Retina (tissue), 1 donor: ENCODE results near the gene ORM2.
A peak's percentile ranks its signal among the peaks of the same experiment; 100 is the strongest.
"Not testable (repeated sequence)": the region's sequence is repeated elsewhere in the genome, so short reads cannot be mapped to it uniquely, and the experiment has no call there.

ENCODE experiments used
- DNase-seq: peaks from one replicate; pipeline ENCODE4 v3.0.0-alpha.2; 2016

The ORM2 gene

DNA sequence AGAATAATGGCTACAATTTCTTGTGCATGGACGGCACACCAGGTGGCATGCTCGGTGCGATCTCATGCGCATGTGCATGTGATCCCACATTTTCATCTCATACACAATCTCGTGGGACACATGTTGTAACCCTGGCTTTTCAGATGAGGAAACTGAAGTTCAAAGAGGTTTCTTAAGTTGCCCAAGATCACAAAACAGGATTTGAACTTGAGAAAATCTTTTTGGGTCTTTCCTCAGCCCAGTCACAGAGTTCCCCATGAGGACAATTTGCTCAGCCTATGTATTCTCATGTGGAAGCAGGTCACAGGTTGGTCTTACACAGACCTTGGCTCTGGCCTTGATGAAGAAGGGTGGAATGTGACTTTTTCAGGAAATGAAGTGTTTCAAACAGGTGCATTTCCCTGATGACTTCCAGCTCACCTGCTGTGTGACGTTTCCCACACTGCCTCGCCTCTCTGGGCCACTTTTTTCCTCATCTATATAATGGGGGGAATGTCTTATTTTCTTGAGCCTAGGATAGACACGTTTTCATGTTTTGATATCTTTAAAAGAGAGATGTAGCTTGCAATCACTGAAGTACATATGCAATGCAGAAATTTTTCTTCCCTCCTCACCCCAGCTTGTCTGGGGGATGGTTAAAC, 13.8 kb upstream of the ORM2 start:
- no peak for DNase-seq

DNA sequence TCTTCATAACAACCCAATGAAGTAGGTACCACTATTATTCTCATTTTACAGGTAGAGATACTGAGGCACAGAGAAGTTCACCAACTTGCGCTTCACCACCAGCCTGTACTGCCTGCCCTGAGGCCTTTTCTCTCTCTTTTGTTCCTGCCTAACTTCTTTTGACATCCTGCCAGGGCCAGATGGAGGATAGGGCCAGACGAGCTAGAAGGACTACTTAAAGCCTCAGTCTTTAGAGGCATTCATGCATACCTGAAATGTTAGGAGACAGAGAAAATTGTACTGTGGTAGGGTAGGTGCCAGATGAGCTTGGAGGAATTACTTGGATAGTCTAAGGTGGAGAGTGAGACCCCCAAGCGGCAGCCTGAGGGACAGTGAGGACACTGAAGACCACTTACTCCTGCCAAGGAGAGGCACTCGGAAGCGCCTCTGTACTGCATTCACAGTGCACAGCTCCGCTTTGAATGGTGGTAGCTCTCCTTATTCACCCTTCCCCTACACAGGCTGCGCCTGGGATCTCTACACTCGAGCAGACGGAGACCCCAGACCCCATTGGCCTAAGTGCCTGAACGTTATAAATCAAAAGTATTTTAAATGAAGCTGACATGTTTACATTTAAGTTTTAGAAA, 13.0 kb upstream of the ORM2 start:
- peak; percentile 81 for DNase-seq

DNA sequence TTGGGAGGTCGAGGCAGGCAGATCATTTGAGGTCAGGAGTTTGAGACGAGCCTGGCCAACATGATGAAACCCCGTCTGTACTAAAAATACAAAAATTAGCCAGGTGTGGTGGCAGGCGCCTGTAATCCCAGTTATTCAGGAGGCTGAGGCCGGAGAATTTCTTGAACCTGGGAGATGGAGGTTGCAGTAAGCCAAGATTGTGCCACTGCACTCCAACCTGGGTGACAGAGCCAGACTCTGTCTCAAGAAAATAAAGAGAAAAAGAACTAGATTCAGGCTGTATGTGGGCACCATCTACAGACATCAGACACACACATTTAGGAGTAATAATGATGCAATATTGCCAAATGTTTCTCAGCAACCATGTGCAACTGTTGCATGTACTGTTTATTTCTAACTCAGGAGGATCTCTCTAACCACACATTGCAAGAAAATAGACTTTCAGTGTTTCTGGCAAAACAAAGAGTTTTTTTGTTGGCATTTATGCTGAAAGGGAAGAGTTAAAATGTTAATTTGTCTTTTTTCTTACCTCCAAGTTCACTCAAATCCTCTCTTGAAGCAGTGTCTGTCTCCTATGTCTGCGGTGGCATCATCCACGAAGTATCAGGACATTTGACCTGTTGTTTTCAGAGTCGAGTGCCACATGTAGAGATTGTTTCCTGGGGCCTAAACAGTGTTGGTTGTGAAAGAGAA, 11.9 kb upstream of the ORM2 start:
- DNase-seq: no peak

DNA sequence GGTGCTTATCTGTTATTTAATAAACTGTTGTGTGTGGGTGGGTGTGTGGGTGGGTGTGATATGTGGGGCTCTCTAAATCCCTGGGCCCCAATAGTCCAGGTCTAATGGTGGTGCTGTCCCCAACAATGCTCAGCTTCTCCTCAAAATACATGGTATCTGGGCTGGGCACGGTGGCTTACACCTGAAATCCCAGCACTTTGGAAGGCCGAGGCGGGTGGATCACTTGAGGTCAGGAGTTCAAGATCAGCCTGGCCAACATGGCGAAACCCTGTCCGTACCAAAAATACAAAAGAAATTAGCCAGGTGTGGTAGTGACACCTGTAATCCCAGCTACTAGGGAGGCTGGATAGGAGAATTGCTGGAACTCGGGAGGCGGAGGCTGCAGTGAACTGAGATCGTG, 11.3 kb upstream of the ORM2 start:
- no peak for DNase-seq

DNA sequence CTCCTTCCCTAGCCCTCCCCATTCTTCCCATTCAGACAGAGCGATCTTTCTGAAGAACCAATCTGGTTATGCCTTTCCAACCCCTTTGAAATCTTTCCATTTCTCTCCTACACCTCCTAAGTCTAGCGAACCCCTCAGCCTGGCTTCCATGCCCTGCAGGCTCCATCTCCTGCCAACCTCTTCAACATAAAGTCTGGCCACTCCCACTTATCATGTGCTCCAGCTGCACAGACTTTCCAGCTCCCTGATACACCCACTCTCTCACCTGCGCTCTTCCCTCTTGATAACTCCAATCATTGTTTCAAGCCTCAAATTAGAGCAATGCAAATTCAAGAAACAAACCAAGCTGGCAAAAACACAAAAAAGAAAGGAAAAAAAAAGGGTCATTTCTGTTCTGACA, 10.5 kb upstream of the ORM2 start:
- DNase-seq: no peak

DNA sequence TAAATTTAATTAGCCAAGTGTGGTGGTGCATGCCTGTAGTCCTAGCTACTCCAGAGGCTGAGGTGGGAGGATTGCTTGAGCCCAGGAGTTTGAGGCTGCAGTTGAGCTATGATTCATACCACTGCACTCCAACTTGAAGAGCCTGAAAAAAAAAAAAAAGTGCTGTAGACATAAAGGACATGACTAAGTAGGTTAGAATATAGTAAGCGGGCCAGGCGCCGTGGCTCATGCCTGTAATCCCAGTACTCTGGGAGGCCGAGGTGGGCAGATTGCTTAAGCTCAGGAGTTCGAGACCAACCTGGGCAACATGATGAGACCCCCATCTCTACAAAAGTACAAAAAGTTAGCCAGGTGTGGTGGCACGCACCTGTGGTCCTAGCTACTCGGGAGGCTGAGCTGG, 9.0 kb upstream of the ORM2 start:
- DNase-seq: not testable (repeated sequence)

DNA sequence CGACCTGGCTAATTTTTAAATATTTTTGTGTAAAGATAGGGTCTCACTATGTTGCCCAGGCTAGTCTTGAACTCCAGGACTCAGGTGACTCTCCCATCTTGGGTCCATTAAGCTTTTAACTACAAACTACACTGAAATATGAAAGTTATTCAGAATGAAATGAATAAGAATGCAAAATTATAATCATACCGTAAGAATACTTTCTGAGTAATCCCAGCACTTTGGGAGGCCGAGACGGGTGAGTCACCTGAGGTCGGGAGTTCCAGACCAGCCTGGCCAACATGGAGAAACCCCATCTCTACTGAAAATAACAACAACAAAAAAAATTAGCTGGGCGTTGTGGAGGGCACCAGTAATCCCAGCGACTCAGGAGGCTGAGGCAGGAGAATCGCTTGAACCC, 7.9 kb upstream of the ORM2 start:
- DNase-seq: no peak

DNA sequence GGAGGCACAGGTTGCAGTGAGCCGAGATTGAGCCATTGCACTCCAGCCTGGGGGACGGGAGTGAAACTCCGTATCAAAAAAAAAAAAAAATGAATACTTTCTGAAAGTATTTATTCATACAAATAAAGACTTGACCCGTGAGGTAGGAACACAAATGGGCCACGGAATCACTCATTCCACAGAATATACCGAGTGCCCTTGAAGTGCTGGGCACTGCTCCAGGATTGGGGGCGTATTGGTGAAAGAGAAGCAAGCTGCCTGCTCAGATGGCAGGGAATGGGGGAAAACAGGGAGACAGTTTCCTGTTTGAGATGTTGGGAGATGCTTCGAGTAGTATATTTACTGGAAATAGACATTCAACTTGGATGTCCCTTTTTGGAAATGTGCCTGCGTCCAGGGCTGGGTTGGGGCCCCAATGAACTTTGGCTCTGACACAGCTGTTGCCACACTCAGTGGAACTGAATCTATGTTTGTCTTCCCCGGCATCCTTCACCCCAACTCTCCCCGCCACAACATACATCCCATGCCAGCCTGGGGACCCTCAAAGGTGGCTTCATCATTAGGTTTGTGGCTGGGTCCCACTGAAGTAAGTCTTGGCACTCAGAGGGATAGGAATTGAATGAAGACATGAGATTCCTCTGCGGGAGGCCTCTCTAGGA, 7.4 kb upstream of the ORM2 start:
- DNase-seq: not testable (repeated sequence)

DNA sequence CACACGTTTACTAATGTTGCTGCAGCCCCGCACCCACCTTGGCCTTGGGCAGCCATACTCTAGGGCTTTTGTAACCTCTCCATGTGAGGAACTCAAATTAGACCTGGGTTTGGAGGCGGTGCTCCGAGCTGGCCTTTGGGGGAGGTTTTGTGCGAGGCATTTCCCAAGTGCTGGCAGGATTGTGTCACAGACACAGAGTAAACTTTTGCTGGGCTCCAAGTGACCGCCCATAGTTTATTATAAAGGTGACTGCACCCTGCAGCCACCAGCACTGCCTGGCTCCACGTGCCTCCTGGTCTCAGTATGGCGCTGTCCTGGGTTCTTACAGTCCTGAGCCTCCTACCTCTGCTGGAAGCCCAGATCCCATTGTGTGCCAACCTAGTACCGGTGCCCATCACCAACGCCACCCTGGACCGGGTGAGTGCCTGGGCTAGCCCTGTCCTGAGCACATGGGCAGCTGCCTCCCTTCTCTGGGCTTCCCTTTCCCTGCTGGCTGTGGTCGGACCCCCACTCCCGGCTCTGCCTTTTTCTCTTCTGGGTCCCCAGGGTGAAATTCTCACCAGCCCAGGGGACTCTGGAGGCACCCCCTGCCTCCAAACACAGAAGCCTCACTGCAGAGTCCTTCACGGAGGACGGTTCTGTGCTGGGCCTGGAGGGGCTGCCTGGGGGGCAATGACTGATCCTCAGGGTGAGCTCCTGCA, 6.7 kb upstream of the ORM2 start, which contains the start of gene ORM1:
Gene ORM1 (plus strand): TSS at position 268 of the 701 bp plus-strand sequence. CDS start 36 bp downstream, at position 304.
- DNase-seq: not testable (repeated sequence)

DNA sequence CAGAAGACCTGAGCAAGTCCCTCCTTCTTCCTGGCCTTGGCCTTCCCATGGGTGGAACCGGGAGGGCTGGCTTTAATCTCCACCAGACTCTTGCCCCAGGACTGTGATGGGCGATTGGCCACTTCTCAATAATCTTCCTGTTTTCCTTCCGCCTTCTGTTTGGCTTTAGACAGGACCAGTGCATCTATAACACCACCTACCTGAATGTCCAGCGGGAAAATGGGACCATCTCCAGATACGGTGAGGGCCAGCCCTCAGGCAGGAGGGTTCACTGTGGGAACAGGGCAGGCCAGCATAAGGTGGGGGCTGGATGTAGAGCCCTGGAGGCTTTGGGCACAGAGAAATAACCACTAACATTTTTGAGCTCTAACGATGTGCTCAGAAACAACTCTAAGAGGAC, 5.8 kb upstream of the ORM2 start:
- not testable (repeated sequence) for DNase-seq

DNA sequence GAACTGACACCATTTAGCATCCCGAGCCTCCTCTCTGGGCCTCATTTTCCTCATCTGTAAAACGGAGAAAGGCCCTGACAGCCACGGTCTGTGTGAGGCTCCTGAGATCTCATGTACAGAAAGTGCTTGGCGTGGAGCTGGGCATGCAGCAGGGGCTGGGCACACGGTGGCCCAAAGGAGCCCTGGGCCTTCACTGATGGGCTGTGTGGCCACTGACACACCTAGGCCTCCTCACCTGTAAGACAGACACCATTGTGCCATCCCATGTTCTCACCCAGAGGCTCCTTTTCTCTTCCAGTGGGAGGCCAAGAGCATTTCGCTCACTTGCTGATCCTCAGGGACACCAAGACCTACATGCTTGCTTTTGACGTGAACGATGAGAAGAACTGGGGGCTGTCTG, 5.2 kb upstream of the ORM2 start:
- DNase-seq: no peak

DNA sequence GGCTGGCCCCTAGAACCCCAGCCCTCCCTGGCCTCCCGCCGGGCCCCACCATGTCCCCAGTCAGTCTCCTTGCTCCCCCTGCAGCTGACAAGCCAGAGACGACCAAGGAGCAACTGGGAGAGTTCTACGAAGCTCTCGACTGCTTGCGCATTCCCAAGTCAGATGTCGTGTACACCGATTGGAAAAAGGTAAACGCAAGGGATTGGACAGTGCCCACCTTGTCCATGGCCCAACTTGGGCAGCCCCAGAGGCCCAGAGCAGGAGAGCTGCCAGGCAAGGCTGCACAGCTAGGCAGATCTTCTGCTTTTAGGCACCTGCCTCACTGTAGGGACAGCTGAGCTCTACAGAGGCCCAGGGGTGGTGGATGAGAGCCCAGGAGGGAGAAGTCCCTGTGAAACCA, 4.7 kb upstream of the ORM2 start:
- DNase-seq: not testable (repeated sequence)

DNA sequence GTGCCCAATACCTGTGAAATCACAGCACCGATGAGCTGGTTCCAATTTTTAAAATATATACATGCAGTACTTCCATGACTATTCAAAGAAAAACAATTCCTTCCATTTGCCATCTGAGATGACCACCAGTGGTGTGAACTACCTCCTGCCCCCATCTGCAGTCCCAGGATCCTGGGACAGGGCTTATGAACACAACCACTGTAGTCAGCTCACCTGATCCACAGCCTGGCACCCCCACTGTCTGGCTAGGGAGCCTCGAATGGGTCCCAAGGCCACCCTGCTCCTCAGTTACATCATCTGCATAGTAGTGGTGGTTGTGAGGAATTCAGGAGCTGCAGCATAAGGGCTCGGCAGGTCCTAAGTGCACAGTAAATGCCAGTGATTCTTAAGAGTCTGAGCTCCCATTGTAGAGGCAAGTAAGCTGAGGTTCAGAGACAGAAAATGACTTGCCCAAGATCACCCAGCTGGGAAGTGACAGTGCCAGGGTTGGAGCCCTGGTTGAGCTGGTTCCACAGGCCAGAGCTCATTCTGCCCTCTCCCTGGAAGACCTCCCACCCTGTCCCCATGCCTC, 3.9 kb upstream of the ORM2 start:
- DNase-seq: not testable (repeated sequence)

DNA sequence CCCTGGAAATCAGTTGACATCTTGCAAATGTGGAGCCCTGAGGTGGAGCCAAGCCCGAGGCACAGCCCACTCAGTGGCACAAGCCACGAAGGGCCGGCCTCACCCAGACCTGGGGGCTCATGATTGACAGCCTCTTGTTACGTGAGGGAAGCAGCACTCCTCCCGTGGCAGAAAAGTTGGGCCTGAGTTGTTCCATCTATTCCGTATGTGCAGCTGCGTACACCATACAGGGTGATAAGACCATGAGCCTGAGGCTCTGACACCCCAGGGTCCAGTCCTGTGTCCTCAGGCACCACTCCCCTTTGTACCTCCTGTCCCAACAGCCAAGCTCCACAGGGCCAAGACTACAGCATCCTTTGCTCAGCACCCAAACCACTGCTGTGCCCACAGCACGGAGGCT, 1.9 kb upstream of the ORM2 start:
- no peak for DNase-seq

DNA sequence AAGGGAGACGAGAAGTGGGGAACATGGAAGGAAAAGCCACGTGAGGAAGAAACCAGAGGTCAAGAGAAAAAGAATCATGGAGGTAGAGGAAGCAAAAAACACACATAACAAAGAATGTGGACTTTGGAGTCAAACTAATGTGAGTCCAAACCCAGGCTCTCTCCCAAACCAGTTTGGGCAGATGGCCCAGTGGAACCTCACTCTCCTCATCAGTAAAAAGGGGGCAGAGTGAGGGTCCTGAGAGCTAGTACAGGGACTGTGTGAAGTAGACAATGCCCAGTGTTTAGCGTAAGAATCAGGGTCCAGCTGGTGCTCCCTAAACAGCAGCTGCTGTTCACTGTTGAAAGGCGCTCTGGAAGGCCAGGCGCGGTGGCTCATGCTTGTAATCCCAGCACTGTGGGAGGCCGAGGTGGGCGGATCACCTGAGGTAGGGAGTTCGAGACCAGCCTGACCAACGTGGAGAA, 1.3 kb upstream of the ORM2 start:
- not testable (repeated sequence) for DNase-seq

DNA sequence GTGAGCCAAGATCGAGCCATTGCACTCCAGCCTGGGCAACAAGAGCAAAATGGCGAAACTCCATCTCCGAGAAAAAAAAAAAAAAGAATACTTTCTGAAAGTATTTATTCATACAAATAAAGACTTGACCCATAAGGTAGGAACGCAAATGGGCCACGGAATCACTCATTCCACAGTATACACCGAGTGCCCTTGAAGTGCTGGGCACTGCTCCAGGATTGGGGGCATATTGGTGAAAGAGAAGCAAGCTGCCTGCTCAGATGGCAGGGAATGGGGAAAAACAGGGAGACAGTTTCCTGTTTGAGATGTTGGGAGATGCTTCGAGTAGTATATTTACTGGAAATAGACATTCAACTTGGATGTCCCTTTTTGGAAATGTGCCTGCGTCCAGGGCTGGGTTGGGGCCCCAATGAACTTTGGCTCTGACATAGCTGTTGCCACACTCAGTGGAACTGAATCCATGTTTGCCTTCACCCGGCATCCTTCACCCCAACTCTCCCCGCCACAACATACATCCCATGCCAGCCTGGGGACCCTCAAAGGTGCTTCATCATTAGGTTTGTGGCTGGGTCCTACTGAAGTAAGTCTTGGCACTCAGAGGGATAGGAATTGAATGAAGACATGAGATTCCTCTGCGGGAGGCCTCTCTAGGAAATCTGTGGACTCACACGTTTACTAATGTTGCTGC, 588 bp upstream of the ORM2 start:
- DNase-seq: not testable (repeated sequence)

DNA sequence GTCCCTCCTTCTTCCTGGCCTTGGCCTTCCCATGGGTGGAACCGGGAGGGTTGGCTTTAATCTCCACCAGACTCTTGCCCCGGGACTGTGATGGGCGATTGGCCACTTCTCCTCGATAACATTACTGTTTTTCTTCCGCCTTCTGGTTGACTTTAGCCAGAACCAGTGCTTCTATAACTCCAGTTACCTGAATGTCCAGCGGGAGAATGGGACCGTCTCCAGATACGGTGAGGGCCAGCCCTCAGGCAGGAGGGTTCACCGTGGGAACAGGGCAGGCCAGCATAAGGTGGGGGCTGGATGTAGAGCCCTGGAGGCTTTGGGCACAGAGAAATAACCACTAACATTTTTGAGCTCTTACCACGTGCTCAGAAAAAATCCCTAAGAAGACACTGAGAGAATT, 967 bp downstream of the ORM2 start:
- DNase-seq: no peak

DNA sequence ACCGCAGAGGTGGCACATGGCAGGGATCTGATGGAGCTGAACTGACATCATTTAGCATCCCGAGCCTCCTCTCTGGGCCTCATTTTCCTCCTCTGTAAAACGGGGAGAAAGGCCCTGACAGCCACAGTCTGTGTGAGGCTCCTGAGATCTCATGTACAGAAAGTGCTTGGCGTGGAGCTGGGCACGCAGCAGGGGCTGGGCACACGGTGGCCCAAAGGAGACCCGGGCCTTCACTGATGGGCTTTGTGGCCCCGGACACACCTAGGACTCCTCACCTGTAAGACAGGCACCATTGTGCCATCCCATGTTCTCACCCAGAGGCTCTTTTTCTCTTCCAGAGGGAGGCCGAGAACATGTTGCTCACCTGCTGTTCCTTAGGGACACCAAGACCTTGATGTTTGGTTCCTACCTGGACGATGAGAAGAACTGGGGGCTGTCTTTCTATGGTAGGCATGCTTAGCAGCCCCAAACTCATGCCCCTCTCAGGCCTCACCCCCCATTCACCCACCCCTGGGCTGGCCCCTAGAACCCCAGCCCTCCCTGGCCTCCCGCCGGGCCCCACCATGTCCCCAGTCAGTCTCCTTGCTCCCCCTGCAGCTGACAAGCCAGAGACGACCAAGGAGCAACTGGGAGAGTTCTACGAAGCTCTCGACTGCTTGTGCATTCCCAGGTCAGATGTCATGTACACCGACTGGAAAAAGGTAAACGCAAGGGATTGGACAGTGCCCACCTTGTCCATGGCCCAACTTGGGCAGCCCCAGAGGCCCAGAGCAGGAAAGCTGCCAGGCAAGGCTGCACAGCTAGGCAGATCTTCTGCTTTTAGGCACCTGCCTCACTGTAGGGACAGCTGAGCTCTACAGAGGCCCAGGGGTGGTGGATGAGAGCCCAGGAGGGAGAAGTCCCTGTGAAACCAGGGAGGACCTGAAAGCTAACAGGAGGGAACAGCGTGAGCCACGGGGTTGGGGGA, 1.8 kb downstream of the ORM2 start:
- DNase-seq: not testable (repeated sequence)

DNA sequence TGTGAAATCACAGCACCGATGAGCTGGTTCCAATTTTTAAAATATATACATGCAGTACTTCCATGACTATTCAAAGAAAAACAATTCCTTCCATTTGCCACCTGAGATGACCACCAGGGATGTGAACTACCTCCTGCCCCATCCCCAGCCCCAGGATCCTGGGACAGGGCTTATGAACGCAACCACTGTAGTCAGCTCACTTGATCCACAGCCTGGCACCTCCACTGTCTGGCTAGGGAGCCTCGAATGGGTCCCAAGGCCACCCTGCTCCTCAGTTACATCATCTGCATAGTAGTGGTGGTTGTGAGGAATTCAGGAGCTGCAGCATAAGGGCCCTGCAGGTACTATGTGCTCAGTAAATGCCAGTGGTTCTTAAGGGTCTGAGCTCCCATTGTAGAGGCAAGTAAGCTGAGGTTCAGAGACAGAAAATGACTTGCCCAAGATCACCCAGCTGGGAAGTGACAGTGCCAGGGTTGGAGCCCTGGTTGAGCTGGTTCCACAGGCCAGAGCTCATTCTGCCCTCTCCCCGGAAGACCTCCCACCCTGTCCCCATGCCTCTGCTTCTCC, 2.9 kb downstream of the ORM2 start:
- DNase-seq: not testable (repeated sequence)

DNA sequence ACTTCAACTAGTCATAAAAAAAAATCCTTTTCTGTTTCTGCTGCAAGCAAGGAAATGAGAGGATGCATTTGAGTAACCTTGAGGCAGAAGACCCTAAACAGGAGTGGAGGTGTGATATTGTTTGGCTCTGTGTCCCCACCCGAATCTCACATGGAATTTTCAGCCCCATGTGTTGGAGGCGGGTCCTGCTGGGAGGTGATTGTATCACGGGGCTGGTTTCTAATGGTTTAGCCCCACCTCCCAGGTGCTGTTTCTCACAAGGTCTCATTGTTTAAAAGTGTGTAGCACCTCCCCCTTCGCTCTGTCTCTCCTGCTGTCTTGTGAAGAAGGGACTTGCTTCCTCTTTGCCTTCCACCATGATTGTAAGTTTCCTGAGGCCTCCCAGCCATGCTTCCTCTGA, 4.0 kb downstream of the ORM2 start:
- not testable (repeated sequence) for DNase-seq
